ENCODE data around the gene SYK.

SYK gene

GRCh38 chr9:90826326-90827020, 24.9 kb downstream of the SYK start:
- DNase-seq: no peak

GRCh38 chr9:90827181-90827871, 25.7 kb downstream of the SYK start:
- no peak for DNase-seq

DNA sequence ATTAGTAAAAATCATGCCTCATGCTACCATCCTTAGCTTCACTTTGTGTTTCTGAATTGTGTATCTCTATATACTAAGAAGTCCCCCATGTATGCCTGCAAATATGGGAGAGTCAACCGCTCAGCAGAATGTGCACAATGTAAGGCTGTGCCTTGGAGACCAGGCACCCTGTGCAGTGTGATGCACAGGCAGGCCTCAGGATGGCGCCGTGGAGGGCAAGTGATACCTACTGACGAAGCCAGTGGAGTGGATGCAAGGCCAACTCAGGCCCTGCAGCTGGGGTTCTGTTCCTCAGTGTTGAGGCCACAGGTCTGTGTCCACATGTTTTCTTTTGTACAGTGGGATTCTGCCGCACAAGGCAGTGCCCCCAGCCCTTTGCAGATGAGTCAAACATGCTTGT, 28.4 kb downstream of the SYK start:
- no peak for DNase-seq

- DNase-seq: peak; percentile 43
Observed at GRCh38 chr9:90830977-90831376, 29.4 kb downstream of the SYK start.

DNA sequence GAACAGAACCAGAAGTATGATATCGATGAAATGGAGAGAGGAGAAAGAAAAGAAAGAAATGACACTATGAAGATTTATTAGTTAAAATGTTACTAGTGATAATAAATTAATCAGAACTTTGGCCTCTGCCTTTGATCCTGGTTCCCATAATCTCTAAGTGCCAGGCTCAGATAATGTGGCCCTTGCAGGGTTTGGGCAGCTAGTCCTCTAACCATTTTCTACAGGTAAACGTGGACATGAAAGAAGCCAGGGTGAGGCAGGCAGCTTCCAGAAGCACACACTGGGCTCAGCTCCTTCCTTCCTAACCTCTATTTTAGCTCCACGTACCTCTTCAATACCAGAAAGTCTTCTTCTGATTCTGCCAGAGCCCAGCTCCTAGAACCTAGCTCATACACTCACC, 30.6 kb downstream of the SYK start:
- no peak for DNase-seq

- DNase-seq: no peak
Observed at GRCh38 chr9:90834828-90835595, 33.4 kb downstream of the SYK start.

DNA sequence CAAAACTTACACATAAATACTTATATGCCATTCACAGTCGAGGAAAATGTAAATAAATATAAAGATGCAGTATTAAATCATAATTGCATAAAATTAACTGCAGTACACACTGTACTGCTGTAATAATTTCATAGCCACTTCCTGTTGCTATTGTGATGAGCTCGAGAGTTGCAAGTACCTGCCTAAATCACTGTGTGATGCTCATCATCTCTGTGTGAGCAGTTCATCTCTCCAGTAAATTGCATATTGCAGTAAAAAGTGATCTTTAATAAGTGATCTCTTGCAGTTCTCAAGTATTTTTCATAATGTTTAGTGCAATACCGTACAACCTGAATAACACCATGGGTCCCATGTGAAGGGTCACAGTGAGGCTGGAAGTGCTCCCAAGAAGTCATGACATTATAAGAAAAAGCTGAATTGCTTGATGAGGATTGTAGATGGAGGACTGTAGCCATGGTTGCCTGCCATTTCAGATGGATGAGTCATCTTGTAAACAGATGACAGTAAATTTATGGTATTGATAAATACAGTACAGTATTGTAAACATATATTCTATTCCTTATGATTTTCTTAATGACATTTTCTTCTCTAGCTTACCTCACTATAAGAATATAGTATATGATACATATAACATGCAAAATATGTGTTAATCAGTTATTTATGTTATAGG, 34.9 kb downstream of the SYK start:
- DNase-seq: no peak

DNA sequence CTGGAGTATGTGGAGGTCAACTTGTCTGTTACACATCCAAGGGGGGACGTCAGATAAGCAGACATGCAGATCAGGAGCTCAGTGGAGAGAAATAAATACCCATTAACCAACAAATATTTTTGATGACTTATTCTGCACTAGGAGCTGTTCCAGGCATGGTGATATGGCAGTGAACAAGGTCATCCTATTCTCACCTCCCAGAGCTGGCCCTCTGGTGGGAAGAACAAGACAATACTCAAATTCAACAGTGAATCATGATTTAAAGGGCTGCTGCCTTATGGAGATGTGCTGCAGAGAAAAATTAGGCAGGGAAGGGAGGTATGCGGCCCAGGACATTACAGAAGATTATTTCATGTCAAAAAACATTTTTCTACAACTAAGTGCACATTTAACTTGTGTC, 36.5 kb downstream of the SYK start:
- DNase-seq: no peak

DNA sequence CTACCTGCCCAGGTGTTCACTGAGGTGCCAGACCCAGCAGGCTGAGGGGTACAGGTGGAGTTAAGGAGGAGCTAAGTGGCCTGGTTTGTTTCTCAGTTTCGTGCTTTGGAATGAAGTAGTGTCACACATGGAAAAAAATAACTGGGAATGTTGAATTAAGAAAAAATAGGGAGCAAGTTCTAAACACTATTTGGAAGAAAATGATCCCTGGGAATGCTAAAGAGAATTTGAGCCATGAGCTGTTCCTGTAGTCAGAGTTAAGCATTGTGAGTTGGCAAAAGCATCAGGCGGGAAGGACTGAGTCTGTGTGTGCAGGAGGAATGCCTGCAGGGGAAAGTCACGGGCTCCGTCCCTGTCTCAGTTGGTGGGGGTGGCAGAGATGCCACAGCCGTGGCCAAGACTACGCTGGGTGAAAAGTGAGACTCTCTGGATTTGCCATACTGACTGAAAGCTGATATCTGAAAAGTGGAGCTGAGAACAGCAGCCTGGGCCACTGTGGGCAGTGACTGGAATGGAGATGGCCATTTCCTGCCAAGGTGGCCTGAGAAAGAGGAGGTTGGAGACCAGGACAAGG, 37.0 kb downstream of the SYK start:
- no peak for DNase-seq

DNA sequence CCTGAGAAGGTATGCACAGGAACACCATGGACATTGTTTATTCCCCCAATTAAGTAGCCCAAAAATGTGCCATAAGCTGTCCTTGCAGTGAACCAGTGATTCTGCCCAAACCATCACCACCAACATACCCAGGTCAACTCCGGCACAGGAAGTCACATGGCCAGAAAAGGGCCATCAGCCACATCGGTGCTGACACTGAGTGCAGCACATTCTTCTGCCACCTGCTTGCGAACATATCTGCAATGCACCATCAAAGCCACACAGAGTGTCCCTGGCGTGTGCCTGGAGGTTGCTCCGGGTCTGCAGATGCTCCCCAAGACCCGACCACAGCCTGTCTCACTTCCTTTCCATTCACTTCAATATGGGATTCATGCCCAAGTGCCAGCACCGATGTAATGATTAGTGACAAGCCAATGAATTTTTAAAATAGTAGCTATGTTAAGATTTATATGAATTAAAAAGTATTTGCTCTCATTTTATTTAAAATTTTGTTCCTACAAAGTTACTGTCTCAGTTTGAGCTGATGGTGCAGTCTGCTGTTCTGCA, 37.6 kb downstream of the SYK start:
- DNase-seq: no peak

DNA sequence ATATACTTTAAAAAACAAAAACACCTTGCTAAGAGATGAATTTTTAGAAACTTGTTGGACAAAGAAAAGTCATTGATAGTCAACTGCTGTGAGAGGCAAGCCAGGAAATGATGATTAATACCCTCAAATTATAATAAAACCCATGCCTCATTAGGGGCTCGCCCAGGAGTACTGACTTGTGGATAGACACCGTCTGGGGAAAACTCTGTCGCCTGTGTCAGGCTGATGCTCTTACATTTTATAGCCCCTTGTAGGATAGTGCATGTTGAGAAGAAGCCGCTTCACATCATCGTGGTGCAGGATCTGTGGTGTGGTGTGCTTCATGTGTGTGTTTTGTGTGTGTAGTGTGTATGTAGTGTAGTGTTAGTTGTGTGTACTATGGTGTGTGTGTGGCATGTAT, 39.1 kb downstream of the SYK start:
- DNase-seq: no peak

DNA sequence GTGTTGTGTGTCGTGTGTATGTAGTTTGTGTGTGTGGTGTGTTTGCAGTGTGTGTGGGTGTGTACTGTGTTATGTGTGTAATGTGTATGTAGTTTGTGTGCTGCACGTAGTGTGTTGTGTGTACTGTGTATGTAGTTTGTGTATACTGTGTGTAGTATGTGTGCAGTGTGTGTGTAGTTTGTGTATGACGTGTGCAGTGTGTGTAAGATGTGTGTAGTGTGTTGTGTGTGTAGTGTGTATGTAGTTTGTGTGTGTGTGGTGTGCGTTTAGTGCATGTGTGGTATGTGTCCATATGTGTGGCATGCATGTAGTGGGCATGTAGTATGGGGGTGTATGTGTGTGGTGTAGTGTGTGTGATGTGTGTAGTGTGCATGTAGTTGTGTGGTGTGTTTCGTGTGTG, 39.6 kb downstream of the SYK start:
- no peak for DNase-seq

- no peak for DNase-seq
Observed at GRCh38 chr9:90841615-90842014, 40.0 kb downstream of the SYK start.

DNA sequence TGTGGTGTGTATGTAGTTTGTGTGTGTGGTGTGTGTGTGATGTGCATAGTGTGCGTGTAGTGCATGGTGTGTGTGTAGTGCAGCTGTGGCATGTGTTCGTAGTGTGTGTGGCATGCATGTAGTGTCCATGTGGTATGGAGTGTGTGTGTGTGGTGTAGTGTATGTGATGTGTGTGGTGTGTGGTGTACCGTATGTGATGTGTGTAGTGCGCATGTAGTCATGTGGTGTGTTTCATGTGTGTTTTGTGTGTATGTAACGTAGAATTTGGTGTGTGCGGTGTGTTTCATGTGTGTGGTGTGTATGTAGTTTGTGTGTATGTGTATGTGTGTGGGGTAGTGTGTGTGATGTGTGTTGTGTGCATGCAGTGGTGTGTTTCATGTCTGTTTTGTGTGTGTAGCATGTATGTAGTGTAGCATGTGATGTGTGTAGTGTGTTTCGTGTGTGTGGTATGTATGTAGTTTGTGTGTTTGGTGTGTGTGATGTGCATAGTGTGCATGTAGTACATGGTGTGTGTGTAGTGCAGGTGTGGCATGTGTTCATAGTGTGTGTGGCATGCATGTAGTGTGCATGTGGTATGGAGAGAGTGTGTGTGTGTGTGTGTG, 40.7 kb downstream of the SYK start:
- DNase-seq: no peak

GRCh38 chr9:90842996-90843395, 41.4 kb downstream of the SYK start:
- DNase-seq: no peak

DNA sequence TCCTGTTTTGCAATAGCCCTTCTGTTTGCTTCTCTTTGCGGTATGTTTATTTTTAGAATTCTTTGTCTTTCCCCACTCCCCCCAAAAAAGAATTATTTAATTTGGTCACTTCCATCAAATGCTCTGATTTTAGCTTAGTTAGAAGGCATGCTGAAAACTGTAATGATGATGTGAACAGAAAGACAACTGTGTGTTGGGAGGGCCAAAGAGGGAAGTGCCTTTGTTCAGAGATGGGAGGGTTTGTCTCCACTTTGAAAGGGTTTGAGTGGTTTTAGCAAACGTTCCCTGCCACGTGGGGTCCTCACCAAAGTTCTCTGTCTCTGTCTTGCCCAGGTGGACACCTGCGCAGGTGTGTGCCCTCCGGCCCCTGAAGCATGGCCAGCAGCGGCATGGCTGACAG, 41.9 kb downstream of the SYK start:
- no peak for DNase-seq

DNA sequence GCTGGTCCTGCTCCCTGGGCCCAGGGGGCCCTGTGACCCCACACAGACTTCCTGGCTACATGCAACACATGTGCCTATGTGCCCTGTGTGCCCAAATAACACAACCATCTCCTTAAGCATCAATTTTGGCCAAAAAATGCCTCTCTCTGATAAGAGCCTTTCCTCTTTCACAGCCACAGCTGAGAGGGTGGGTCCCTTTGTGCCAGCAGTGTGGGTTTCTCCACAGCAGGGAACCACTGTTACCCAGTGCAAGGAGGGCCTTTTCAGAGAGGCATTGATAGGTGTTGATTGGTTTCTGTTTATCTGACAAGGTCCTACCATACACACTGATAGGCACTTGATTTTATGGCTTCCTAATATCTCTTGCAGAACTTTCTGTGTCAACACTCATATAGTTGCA, 42.7 kb downstream of the SYK start:
- peak; percentile 9 for DNase-seq

DNA sequence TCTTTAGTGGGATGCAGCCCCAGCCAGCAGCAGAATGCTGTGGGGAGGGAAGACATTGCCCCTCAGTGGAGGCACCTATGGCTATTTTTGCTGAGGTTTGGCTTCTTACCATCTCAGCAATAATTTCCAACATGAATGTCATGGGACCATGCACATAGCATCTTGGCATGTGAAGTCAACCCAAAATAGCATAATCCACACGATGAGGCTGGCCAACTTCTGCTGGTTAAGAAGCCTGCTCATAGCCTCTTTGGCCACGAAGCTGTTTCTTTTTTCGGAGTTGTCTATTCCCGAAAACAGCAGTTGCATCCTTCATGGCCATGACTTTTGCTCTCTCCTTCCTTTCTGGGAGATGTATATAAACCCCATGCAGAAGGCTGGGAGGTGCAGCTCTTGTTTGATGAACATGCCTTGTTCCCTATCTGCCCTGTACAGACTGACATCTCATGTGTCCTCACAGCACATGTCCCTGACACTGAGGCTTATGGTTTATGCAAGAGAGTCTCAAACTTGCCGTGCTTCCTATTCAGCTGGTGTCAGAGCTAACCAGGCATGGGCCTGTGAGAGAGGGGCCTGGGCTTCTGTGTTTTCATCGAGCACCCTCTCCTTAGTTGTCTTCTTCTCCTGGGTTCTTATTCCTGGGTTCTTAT, 45.3 kb downstream of the SYK start:
- DNase-seq: no peak

DNA sequence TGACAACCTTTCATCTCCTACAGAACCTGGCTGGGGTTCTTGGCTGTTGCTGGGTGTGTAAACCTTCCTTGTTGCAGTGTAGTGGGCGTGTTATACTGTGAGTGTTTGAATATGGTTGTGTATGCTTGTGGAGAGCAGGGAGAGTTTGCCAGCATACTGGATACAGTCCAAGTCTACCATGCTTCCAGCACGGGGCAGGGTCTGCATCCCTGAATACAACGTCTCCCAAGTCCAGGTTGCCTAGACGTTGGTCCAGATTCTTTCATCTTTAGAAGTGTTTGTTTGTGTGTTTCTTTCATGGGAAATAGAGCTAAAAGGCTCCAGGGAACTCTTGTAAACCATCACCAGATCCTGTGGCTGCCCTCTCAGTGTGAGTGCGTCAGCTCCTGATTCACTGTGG, 46.4 kb downstream of the SYK start:
- DNase-seq: no peak

DNA sequence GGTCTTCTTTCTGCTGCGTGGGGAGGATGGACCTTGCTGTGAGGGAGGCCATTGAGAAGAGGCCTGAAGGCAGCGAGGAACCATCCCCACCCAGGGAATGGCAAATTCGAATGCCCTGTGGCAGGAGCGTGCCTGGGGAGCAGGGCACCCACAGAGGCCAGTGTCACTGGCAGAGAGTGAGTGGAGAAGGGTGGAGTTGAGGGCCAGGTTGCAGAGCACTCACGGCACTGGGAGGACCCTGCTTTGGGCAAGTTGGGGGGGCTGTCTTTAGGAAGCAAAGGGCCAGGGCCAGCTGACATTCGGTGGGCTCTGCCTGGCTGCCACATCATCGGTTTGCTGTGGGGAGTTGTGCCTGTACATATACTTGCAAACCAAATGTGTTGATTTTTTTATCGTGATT, 47.2 kb downstream of the SYK start:
- no peak for DNase-seq

GRCh38 chr9:90851444-90851843, 49.8 kb downstream of the SYK start:
- no peak for DNase-seq

DNA sequence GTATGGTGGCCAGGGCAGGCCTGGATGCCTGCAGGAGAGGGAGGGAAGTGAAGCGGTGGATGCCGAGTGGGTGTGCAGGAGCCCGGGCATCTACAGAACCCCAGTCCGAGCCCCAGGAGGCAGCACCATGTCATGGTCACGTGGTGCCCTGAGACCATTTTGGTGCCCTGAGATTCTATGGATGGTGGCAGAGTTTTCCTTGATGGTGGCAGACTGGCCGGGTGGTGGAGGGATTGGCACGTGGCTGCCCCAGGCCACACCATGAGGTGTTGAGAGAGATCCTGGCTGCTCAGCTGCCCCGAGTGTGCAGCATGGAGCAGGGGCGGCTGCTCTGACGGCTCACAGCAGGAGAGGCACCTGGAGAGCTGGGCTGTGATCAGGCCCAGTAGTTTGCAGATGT, 52.3 kb downstream of the SYK start:
- DNase-seq: no peak

Measured in NCI-H510A (cell line).